Urinary bladder (tissue), 4 donors: ENCODE results near the gene CLEC11A. TPM values are rescaled to one million over a fixed set of nuclear protein-coding genes. Genes with fewer than 3 reads are reported as not detected.

Experiments used
- DNase-seq: peaks from one replicate; pipeline ENCODE4 v3.0.0-alpha.2; 2015; ENCODE audit errors: extremely low spot score
- H3K27ac ChIP-seq: one replicate; pipeline ENCODE4 v1.5.1; 2013; ENCODE audit warnings: low read depth, mild to moderate bottlenecking, moderate library complexity
- H3K36me3 ChIP-seq: one replicate; pipeline ENCODE4 v1.6.1; 2013; ENCODE audit warnings: mild to moderate bottlenecking, moderate library complexity; ENCODE audit not compliant: insufficient read depth
- H3K4me1 ChIP-seq: one replicate; pipeline ENCODE4 v1.6.1; 2013; ENCODE audit warnings: mild to moderate bottlenecking, moderate library complexity; ENCODE audit not compliant: insufficient read depth
- H3K4me3 ChIP-seq: one replicate; pipeline ENCODE4 v1.5.1; 2013; ENCODE audit warnings: low read depth, low read length
- WGBS: extraction: QIAGEN DNeasy Blood & Tissue Kit; methylation state at CpG from one replicate; pipeline ENCODE4 v1.1.7; 2013; 5-methylcytosine and 5-hydroxymethylcytosine counted together
- polyA plus RNA-seq: library from polyadenylated mRNA; stranded (reverse); fragments of 200-250 nt; gene quantifications from one replicate; pipeline ENCODE4 v1.2.3, GENCODE V29; 2013
- total RNA-seq: library from RNA; depleted of rRNA; stranded (reverse); fragments of >200 nt; gene quantifications from one replicate; pipeline ENCODE4 v1.2.3, GENCODE V29; 2014
- donor health status: healthy with polysubstance abuse.
- donor health status: healthy.

The CLEC11A gene
- 32.4 TPM for total RNA-seq
- 43.7 TPM for polyA plus RNA-seq

GRCh38 chr19:50723069-50723468 lies at the start of gene CLEC11A:
TSS of gene CLEC11A (plus strand) at chr19:50723364. CDS start at chr19:50723526, 162 bp downstream.
- peaks cover 2% of the 10 kb centered on the region for H3K4me1 ChIP-seq
- H3K27ac ChIP-seq: peak within 1 kb of the TSS; percentile 13
- WGBS: 11% methylated on average over 15 of the region's 15 CpGs
- peak; percentile 62 for DNase-seq
- H3K4me3 ChIP-seq: peak within 1 kb of the TSS; percentile 40
- no peaks in the 10 kb centered on the region for H3K36me3 ChIP-seq

- Histone ChIP-seq H3K4me3 (no peak overlapping the region), H3K36me3 (no peaks in the 10 kb centered on the region), H3K4me1 (no peaks in the 10 kb centered on the region), H3K27ac (no peak overlapping the region)
- DNase-seq: no peak
- WGBS: 65% methylated on average over 1 of the region's 1 CpG
These were observed 46.5 kb upstream of the CLEC11A start for GRCh38 chr19:50676625-50677197.

GRCh38 chr19:50677636-50678035 lies 45.5 kb upstream of the CLEC11A start:
- no peak for DNase-seq
- Histone ChIP-seq H3K4me3 (no peak overlapping the region), H3K27ac (no peak overlapping the region), H3K36me3 (no peaks in the 10 kb centered on the region), H3K4me1 (no peaks in the 10 kb centered on the region)
- 65% methylated on average over 5 of the region's 5 CpGs for WGBS

- Histone ChIP-seq H3K4me1 (no peaks in the 10 kb centered on the region), H3K27ac (no peak overlapping the region), H3K36me3 (no peaks in the 10 kb centered on the region), H3K4me3 (no peak overlapping the region)
- DNase-seq: no peak
- 45% methylated on average over 3 of the region's 3 CpGs for WGBS
These were observed 44.8 kb upstream of the CLEC11A start for GRCh38 chr19:50678323-50678722.

GRCh38 chr19:50679177-50680125 lies 43.7 kb upstream of the CLEC11A start:
- Histone ChIP-seq H3K27ac (no peak overlapping the region), H3K36me3 (no peaks in the 10 kb centered on the region), H3K4me3 (no peak overlapping the region), H3K4me1 (no peaks in the 10 kb centered on the region)
- DNase-seq: no peak
- 13% methylated on average over 23 of the region's 23 CpGs for WGBS

GRCh38 chr19:50686310-50687032 lies 36.7 kb upstream of the CLEC11A start:
- Histone ChIP-seq H3K36me3 (no peaks in the 10 kb centered on the region), H3K4me1 (no peaks in the 10 kb centered on the region), H3K27ac (no peak overlapping the region), H3K4me3 (no peak overlapping the region)
- WGBS: 33% methylated on average over 50 of the region's 50 CpGs
- no peak for DNase-seq

- DNase-seq: no peak
- H3K4me1 ChIP-seq: no peaks in the 10 kb centered on the region
- 64% methylated on average over 19 of the region's 19 CpGs for WGBS
- H3K36me3 ChIP-seq: no peaks in the 10 kb centered on the region
- no peak overlapping the region for H3K27ac ChIP-seq
- H3K4me3 ChIP-seq: no peak overlapping the region
These were observed 34.4 kb upstream of the CLEC11A start for GRCh38 chr19:50688766-50689165.

GRCh38 chr19:50690439-50690838 lies 32.7 kb upstream of the CLEC11A start:
- Histone ChIP-seq H3K4me1 (no peaks in the 10 kb centered on the region), H3K36me3 (no peaks in the 10 kb centered on the region)
- 79% methylated on average over 7 of the region's 7 CpGs for WGBS

GRCh38 chr19:50693064-50693975 lies 29.8 kb upstream of the CLEC11A start:
- Histone ChIP-seq H3K36me3 (no peaks in the 10 kb centered on the region), H3K4me1 (no peaks in the 10 kb centered on the region), H3K4me3 (no peak overlapping the region), H3K27ac (no peak overlapping the region)
- WGBS: 5% methylated on average over 23 of the region's 23 CpGs
- DNase-seq: no peak

More at GRCh38 chr19:50690439-50690838, 32.7 kb upstream of the CLEC11A start:
- Histone ChIP-seq H3K27ac (no peak overlapping the region), H3K4me3 (no peak overlapping the region)
- no peak for DNase-seq

- Histone ChIP-seq H3K4me3 (peak overlapping the region; percentile 11), H3K36me3 (no peaks in the 10 kb centered on the region), H3K27ac (no peak overlapping the region), H3K4me1 (no peaks in the 10 kb centered on the region)
- no peak for DNase-seq
- under 1% methylated on average over 51 of the region's 51 CpGs for WGBS
These were observed 28.4 kb upstream of the CLEC11A start for GRCh38 chr19:50694815-50695145.

GRCh38 chr19:50695251-50696093 lies 27.7 kb upstream of the CLEC11A start:
- no peaks in the 10 kb centered on the region for H3K36me3 ChIP-seq
- 2% methylated on average over 79 of the region's 81 CpGs for WGBS
- H3K4me3 ChIP-seq: peak overlapping the region; percentile 11
- no peak overlapping the region for H3K27ac ChIP-seq
- DNase-seq: no peak
- no peaks in the 10 kb centered on the region for H3K4me1 ChIP-seq

- Histone ChIP-seq H3K36me3 (no peaks in the 10 kb centered on the region), H3K4me3 (no peak overlapping the region), H3K27ac (no peak overlapping the region), H3K4me1 (no peaks in the 10 kb centered on the region)
- WGBS: 51% methylated on average over 15 of the region's 15 CpGs
- no peak for DNase-seq
These were observed 27.1 kb upstream of the CLEC11A start for GRCh38 chr19:50696094-50696483.
